Effector memory CD4-positive, alpha-beta T cell (primary cell): ENCODE measurements around the gene GGACT.
"Not testable (repeated sequence)": the region's sequence is repeated elsewhere in the genome, so short reads cannot be mapped to it uniquely, and the experiment has no call there.

Experiments used
- DNase-seq, 3 donors: peaks; one replicate each; pipeline ENCODE4 v3.0.0-alpha.2; 2020
- H3K27ac ChIP-seq: 2 replicates; pipeline ENCODE4 v1.7.0; 2013; ENCODE audit warnings: mild to moderate bottlenecking, low read length, moderate library complexity; ENCODE audit not compliant: insufficient read depth, poor library complexity, severe bottlenecking
- H3K27me3 ChIP-seq: replicated peaks from 2 replicates; pipeline ENCODE4 v1.7.0; 2013; ENCODE audit warnings: mild to moderate bottlenecking, low read length; ENCODE audit not compliant: insufficient read depth, control insufficient read depth, poor library complexity, severe bottlenecking
- H3K36me3 ChIP-seq: 2 replicates; pipeline ENCODE4 v1.7.0; 2013; ENCODE audit warnings: mild to moderate bottlenecking, low read length, moderate library complexity; ENCODE audit not compliant: control insufficient read depth, insufficient read depth
- H3K4me1 ChIP-seq: 2 replicates; pipeline ENCODE4 v1.7.0; 2013; ENCODE audit warnings: low read length, mild to moderate bottlenecking; ENCODE audit not compliant: control insufficient read depth, insufficient read depth, poor library complexity, severe bottlenecking
- H3K4me3 ChIP-seq: 2 replicates; pipeline ENCODE4 v1.7.0; 2013; ENCODE audit warnings: low read length, low read depth, mild to moderate bottlenecking; ENCODE audit not compliant: insufficient read depth, poor library complexity, severe bottlenecking
- H3K9me3 ChIP-seq: 2 replicates; pipeline ENCODE4 v1.7.0; 2013; ENCODE audit warnings: mild to moderate bottlenecking, low read length, moderate library complexity; ENCODE audit not compliant: control insufficient read depth

The GGACT gene

GRCh38 chr13:100526318-100527000 lies 62.1 kb downstream of the GGACT start:
- H3K27ac ChIP-seq, result no peak overlapping the region
- no peaks in the 10 kb centered on the region for H3K27me3 ChIP-seq
- H3K4me1 ChIP-seq, result no peaks in the 10 kb centered on the region
- H3K36me3 ChIP-seq, result no peaks in the 10 kb centered on the region
- H3K4me3 ChIP-seq, result no peak overlapping the region
- H3K9me3 ChIP-seq, result no peaks in the 10 kb centered on the region
- no peak for DNase-seq

GRCh38 chr13:100525453-100526317 lies 62.9 kb downstream of the GGACT start:
- Histone ChIP-seq H3K4me1 (no peaks in the 10 kb centered on the region), H3K9me3 (no peaks in the 10 kb centered on the region), H3K27me3 (no peaks in the 10 kb centered on the region), H3K27ac (no peak overlapping the region), H3K36me3 (no peaks in the 10 kb centered on the region), H3K4me3 (no peak overlapping the region)
- DNase-seq, result no peak

GRCh38 chr13:100524688-100525087 lies 63.9 kb downstream of the GGACT start:
- not testable (repeated sequence) for H3K27ac ChIP-seq, H3K4me3 ChIP-seq, H3K27me3 ChIP-seq, H3K4me1 ChIP-seq, DNase-seq, H3K9me3 ChIP-seq, H3K36me3 ChIP-seq

GRCh38 chr13:100523981-100524386 lies 64.6 kb downstream of the GGACT start:
- no peak overlapping the region for H3K4me3 ChIP-seq
- no peaks in the 10 kb centered on the region for H3K36me3 ChIP-seq
- no peaks in the 10 kb centered on the region for H3K27me3 ChIP-seq
- H3K4me1 ChIP-seq, result no peaks in the 10 kb centered on the region
- H3K9me3 ChIP-seq, result no peaks in the 10 kb centered on the region
- DNase-seq, result no peak
- H3K27ac ChIP-seq, result no peak overlapping the region

- H3K36me3 ChIP-seq, result no peaks in the 10 kb centered on the region
- DNase-seq, result no peak
- H3K27me3 ChIP-seq, result no peaks in the 10 kb centered on the region
- H3K9me3 ChIP-seq, result no peaks in the 10 kb centered on the region
- no peak overlapping the region for H3K27ac ChIP-seq
- no peaks in the 10 kb centered on the region for H3K4me1 ChIP-seq
- H3K4me3 ChIP-seq, result no peak overlapping the region
Observed at GRCh38 chr13:100523411-100523810, 65.2 kb downstream of the GGACT start.

GRCh38 chr13:100522618-100523309 lies 65.8 kb downstream of the GGACT start:
- H3K27ac ChIP-seq, result no peak overlapping the region
- H3K4me3 ChIP-seq, result no peak overlapping the region
- no peaks in the 10 kb centered on the region for H3K9me3 ChIP-seq
- H3K36me3 ChIP-seq, result no peaks in the 10 kb centered on the region
- H3K27me3 ChIP-seq, result no peaks in the 10 kb centered on the region
- no peak for DNase-seq
- no peaks in the 10 kb centered on the region for H3K4me1 ChIP-seq

GRCh38 chr13:100521851-100522617 lies 66.6 kb downstream of the GGACT start:
- Histone ChIP-seq H3K4me1 (no peaks in the 10 kb centered on the region), H3K27me3 (no peaks in the 10 kb centered on the region), H3K36me3 (no peaks in the 10 kb centered on the region), H3K4me3 (peak overlapping the region; percentile 22), H3K27ac (no peak overlapping the region), H3K9me3 (no peaks in the 10 kb centered on the region)
- DNase-seq, result no peak

- Histone ChIP-seq H3K4me3 (peak overlapping the region; percentile 22), H3K9me3 (no peaks in the 10 kb centered on the region), H3K4me1 (no peaks in the 10 kb centered on the region), H3K27me3 (no peaks in the 10 kb centered on the region), H3K36me3 (no peaks in the 10 kb centered on the region), H3K27ac (no peak overlapping the region)
- DNase-seq, result no peak
Observed at GRCh38 chr13:100520936-100521850, 67.4 kb downstream of the GGACT start.

- H3K27ac ChIP-seq, result no peak overlapping the region
- DNase-seq, result no peak
- no peaks in the 10 kb centered on the region for H3K4me1 ChIP-seq
- no peaks in the 10 kb centered on the region for H3K36me3 ChIP-seq
- no peak overlapping the region for H3K4me3 ChIP-seq
- H3K27me3 ChIP-seq, result no peaks in the 10 kb centered on the region
- no peaks in the 10 kb centered on the region for H3K9me3 ChIP-seq
Observed at GRCh38 chr13:100519626-100520025, 69.0 kb downstream of the GGACT start.
